Body of pancreas (tissue), 4 donors: ENCODE results near the gene CMC1.

Experiments used
- CTCF ChIP-seq, 7 experiments: fragments of 450-650 bp in 4 of 7; fragments of 200-600 bp in 3 of 7; sonication (generic) in 3 of 7; IDR thresholded peaks; one replicate each; pipeline ENCODE4 v1.5.1; 2016 to 2019; ENCODE audit warnings: antibody characterized with exemption in 7 of 7
- POLR2A ChIP-seq, 3 donors: fragments of 450-650 bp; IDR thresholded peaks; one replicate each; pipeline ENCODE4 v1.6.1; 2016; ENCODE audit warnings: antibody characterized with exemption in 3 of 3, mild to moderate bottlenecking in 2 of 3

- TF ChIP-seq POLR2A (IDR thresholded peaks at IDR 0.05) (no peak), CTCF (IDR thresholded peaks at IDR 0.05) (no peak)
Measured at GRCh38 chr3:28294667-28295413, 53.4 kb downstream of the CMC1 start.
